Right atrium auricular region (tissue), 2 donors: ENCODE results near the gene GOLM1. TPM values are rescaled to one million over a fixed set of nuclear protein-coding genes. Genes with fewer than 3 reads are reported as not detected.

ENCODE experiments used
- DNase-seq: peaks from one replicate; pipeline ENCODE4 v3.0.0-alpha.2; 2019; ENCODE audit warnings: low spot score
- H3K27ac ChIP-seq, 2 donors: fragments of 200-600 bp; sonication (generic); 1 replicate in 1 of 2; 2 replicates in 1 of 2; pipeline ENCODE4 v1.5.1; 2016 to 2019
- H3K27me3 ChIP-seq, 2 donors: fragments of 200-600 bp; sonication (generic); one replicate each; pipeline versions ENCODE4 v1.5.1 to v1.6.0; 2017 to 2019
- H3K36me3 ChIP-seq: fragments of 200-600 bp; sonication (generic); one replicate; pipeline ENCODE4 v1.5.1; 2016
- H3K4me1 ChIP-seq, 2 donors: fragments of 200-600 bp; sonication (generic); one replicate each; pipeline versions ENCODE4 v1.5.1 to v1.6.0; 2017 to 2019
- H3K4me3 ChIP-seq, 2 donors: fragments of 200-600 bp; sonication (generic); 1 replicate in 1 of 2; 2 replicates in 1 of 2; pipeline ENCODE4 v1.5.1; 2017 to 2019; ENCODE audit warnings: mild to moderate bottlenecking in 1 of 2, moderate library complexity in 1 of 2
- H3K9me3 ChIP-seq, 2 donors: fragments of 200-600 bp; sonication (generic); one replicate each; pipeline ENCODE4 v1.5.1; 2019
- total RNA-seq, 2 donors: library from RNA; depleted of rRNA; stranded (reverse); fragments of >200 nt; gene quantifications; one replicate each; pipeline ENCODE4 v1.1.0, GENCODE V29; 2016
- TF ChIP-seq, protein P1 (sequence below), 2 donors: fragments of 200-600 bp; sonication (generic); IDR thresholded peaks; one replicate each; pipeline ENCODE4 v1.5.1; 2019; ENCODE audit warnings: antibody characterized with exemption in 2 of 2

GOLM1 gene
- total RNA-seq, 2 donors from 2014 or later = 4.9 to 12.4 TPM

DNA sequence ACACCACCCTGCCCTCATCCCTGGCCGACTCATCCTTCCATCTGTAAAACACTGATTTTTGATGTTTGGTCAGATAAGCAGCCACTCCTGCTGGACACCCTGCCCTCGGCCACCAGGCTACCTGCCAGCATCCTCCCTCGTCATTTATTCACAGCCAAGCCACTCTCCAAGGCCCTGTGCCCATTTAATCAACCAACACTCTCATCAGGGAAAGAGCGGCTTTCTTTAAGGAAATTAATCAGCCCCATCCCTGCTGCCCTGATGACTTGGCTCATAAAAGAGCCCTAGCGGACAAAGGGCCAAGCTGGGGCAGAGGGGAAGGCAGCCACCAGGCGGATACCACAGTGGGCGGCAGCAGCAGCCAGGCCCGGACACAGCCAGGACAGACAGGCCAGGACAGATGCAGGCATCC, 52.4 kb downstream of the GOLM1 start:
- Histone ChIP-seq H3K27me3 (no peaks in the 10 kb centered on the region), H3K9me3 (no peaks in the 10 kb centered on the region), H3K4me3 (no peak overlapping the region), H3K36me3 (no peaks in the 10 kb centered on the region), H3K4me1 (no peaks in the 10 kb centered on the region), H3K27ac (no peak overlapping the region)
- no peak for DNase-seq
- TF ChIP-seq, protein P1, sequence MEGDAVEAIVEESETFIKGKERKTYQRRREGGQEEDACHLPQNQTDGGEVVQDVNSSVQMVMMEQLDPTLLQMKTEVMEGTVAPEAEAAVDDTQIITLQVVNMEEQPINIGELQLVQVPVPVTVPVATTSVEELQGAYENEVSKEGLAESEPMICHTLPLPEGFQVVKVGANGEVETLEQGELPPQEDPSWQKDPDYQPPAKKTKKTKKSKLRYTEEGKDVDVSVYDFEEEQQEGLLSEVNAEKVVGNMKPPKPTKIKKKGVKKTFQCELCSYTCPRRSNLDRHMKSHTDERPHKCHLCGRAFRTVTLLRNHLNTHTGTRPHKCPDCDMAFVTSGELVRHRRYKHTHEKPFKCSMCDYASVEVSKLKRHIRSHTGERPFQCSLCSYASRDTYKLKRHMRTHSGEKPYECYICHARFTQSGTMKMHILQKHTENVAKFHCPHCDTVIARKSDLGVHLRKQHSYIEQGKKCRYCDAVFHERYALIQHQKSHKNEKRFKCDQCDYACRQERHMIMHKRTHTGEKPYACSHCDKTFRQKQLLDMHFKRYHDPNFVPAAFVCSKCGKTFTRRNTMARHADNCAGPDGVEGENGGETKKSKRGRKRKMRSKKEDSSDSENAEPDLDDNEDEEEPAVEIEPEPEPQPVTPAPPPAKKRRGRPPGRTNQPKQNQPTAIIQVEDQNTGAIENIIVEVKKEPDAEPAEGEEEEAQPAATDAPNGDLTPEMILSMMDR (IDR thresholded peaks at IDR 0.05) = no peak

DNA sequence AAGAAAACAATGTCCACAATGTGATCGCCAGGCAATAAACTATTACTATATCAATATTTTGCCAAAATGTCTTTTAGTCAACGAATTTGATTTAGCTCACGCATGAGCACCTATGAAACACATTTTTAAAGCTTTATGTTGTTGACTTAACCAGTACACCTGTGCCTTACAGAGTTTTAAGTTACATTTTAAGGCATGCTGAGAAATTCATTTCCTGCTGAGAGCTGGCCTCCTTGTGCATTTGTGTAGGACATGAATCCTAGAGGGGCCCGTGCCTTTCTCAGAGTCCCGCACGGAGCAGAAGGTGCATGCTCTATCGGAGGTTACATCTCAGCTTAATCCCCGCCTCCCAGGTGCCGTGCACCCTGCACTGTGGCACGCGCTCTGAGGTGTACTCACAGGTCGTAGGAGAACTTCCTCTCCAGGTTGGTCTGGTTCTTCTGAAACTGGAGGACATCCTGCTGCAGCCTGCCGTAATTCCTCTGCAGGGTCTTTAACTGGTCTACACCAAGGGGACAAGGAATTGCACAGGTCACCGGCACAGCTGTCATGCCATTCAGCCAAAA, 53.2 kb downstream of the GOLM1 start:
- Histone ChIP-seq H3K9me3 (no peaks in the 10 kb centered on the region), H3K27ac (no peak overlapping the region), H3K36me3 (no peaks in the 10 kb centered on the region), H3K4me3 (no peak overlapping the region), H3K27me3 (no peaks in the 10 kb centered on the region), H3K4me1 (peaks cover 0 to 3% of the 10 kb centered on the region in 2 donors)
- TF ChIP-seq, protein P1 (IDR thresholded peaks at IDR 0.05) = no peak
- DNase-seq = no peak

DNA sequence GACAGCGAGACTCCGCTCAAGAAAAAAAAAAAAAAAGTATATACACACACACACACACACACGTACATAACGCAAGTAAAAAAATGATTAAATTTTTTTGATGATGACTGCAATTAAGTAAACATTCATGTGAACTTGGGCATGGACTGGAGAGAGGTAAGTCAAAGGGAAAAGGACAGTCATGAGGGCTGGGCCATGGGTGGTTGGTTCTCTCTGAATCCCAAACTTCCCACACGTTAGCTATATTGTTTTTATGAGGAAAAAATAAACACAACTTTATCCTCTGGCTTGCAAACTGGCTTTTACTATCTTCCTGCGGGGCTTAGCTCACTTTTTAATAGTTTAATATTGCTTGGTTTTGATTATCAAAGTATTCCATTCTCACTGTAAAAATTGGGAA, 53.7 kb downstream of the GOLM1 start:
- H3K36me3 ChIP-seq = no peaks in the 10 kb centered on the region
- no peaks in the 10 kb centered on the region for H3K27me3 ChIP-seq
- TF ChIP-seq, protein P1 (IDR thresholded peaks at IDR 0.05) = no peak
- no peak for DNase-seq
- no peaks in the 10 kb centered on the region for H3K9me3 ChIP-seq
- no peak overlapping the region for H3K27ac ChIP-seq
- no peak overlapping the region for H3K4me3 ChIP-seq
- H3K4me1 ChIP-seq = peaks cover 0 to 3% of the 10 kb centered on the region in 2 donors

DNA sequence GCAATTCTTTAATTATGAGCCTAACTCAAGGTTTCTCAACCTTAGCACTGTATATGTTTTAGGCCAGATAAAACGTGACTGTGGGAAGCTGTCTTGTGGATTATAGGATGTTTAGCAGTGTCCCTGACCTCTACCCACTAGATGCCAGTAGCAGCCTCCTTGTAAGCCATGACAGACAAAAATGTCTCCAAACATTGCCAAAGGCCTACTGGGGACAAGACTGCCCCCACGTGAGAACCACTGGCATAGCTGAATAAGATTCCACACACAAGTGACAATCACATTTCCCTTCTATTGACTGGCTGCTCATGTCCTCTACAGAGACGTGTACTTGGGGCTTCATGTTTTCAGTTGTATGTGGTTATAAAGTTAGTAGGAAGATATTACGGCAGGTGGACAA, 55.4 kb downstream of the GOLM1 start:
- TF ChIP-seq, protein P1 (IDR thresholded peaks at IDR 0.05) = no peak
- H3K4me1 ChIP-seq = peaks cover 0 to 3% of the 10 kb centered on the region in 2 donors
- no peak overlapping the region for H3K4me3 ChIP-seq
- H3K27me3 ChIP-seq = no peaks in the 10 kb centered on the region
- no peaks in the 10 kb centered on the region for H3K36me3 ChIP-seq
- DNase-seq = no peak
- no peak overlapping the region for H3K27ac ChIP-seq
- H3K9me3 ChIP-seq = no peaks in the 10 kb centered on the region

DNA sequence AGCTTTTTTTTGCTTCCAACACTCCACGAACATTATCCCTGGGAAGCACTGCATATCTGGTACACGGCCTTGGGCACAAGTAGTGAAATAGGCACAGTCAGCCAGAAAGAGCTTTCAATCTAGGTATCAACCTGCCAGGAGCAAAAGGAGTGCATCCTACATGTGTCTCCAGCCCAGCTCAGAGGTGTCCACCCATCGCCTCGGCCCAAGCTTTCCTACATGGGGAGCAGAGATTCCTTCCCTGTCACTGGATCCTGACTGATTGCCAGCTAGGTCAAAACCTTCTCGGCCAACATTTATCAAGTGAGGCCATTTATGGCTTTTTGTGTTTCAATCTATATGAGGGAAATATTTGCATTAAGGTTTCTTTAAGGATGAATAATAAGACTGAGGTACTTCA, 55.8 kb downstream of the GOLM1 start:
- H3K9me3 ChIP-seq = no peaks in the 10 kb centered on the region
- H3K36me3 ChIP-seq = no peaks in the 10 kb centered on the region
- no peak overlapping the region for H3K27ac ChIP-seq
- peaks cover 0 to 3% of the 10 kb centered on the region in 2 donors for H3K4me1 ChIP-seq
- TF ChIP-seq, protein P1 (IDR thresholded peaks at IDR 0.05) = no peak
- no peak overlapping the region for H3K4me3 ChIP-seq
- no peaks in the 10 kb centered on the region for H3K27me3 ChIP-seq
- no peak for DNase-seq
